Calu3 (cell line): ENCODE measurements around the gene FRY. TPM values are rescaled to one million over a fixed set of nuclear protein-coding genes. Genes with fewer than 3 reads are reported as not detected.
A peak's percentile ranks its signal among the peaks of the same experiment; 100 is the strongest.

Source experiments
- BruUV-seq: library from RNA; stranded (reverse); fragments of 400-500 nt; replicated peaks from 2 replicates; lab custom pipeline; 2021; lab: Mats Ljungman, UMichigan
- CTCF ChIA-PET: fragments of 300-600 bp; sonication (Branson Sonifier 250); formaldehyde crosslinking; loops from one replicate; lab custom pipeline; 2022; ENCODE audit warnings: antibody characterized with exemption; lab: Charles Lee
- DNase-seq: peaks from one replicate; pipeline ENCODE4 v3.0.0; 2022
- H3K27ac Mint-ChIP-seq: one replicate; pipeline ENCODE4 v1.8.0; 2022; ENCODE audit warnings: mixed read lengths; ENCODE audit not compliant: unreplicated experiment
- H3K27me3 Mint-ChIP-seq: one replicate; pipeline ENCODE4 v1.8.0; 2022; ENCODE audit warnings: mixed read lengths; ENCODE audit not compliant: unreplicated experiment
- H3K36me3 Mint-ChIP-seq: one replicate; pipeline ENCODE4 v1.8.0; 2022; ENCODE audit warnings: mild to moderate bottlenecking, moderate library complexity, mixed read lengths; ENCODE audit not compliant: insufficient read depth, unreplicated experiment
- H3K4me1 Mint-ChIP-seq: one replicate; pipeline ENCODE4 v1.8.0; 2022; ENCODE audit warnings: mild to moderate bottlenecking, low read depth, mixed read lengths; ENCODE audit not compliant: unreplicated experiment
- H3K4me3 Mint-ChIP-seq: one replicate; pipeline ENCODE4 v1.8.0; 2022; ENCODE audit warnings: mild to moderate bottlenecking, low read depth, moderate library complexity, mixed read lengths; ENCODE audit not compliant: unreplicated experiment
- H3K9me3 Mint-ChIP-seq: one replicate; pipeline ENCODE4 v1.8.0; 2022; ENCODE audit warnings: low read depth, mixed read lengths; ENCODE audit not compliant: unreplicated experiment
- CTCF ChIP-seq: fragments of 200-600 bp; IDR thresholded peaks from one replicate; pipeline ENCODE4 v1.8.0; 2022; ENCODE audit warnings: antibody characterized with exemption; ENCODE audit not compliant: unreplicated experiment
- intact Hi-C: fragments of 100-400 bp; cut with micrococcal nuclease; formaldehyde crosslinking; loops from one replicate; pipeline ENCODE4 v1.10.0; 2022; ENCODE audit not compliant: unreplicated experiment
- total RNA-seq: library from RNA; stranded (reverse); gene quantifications from 2 replicates; pipeline ENCODE4 v1.2.3, GENCODE V29; 2022

FRY gene
- total RNA-seq, 1 experiment from 2014 or later, result 6.2 TPM

GRCh38 chr13:32159137-32159869 is 127.7 kb downstream of the FRY start:
- Mint-ChIP-seq H3K9me3 (no peaks in the 10 kb centered on the region), H3K36me3 (no peaks in the 10 kb centered on the region), H3K4me3 (no peak overlapping the region), H3K27ac (no peak overlapping the region), H3K27me3 (no peaks in the 10 kb centered on the region), H3K4me1 (no peaks in the 10 kb centered on the region)
- DNase-seq, result no peak
- TF ChIP-seq CTCF, result no peak
- BruUV-seq, result no TSS peak
- CTCF ChIA-PET, result no interaction called here
- intact Hi-C loops, result no loop called here

- Mint-ChIP-seq H3K9me3 (no peaks in the 10 kb centered on the region), H3K27me3 (no peaks in the 10 kb centered on the region), H3K4me1 (no peaks in the 10 kb centered on the region), H3K36me3 (no peaks in the 10 kb centered on the region), H3K4me3 (no peak overlapping the region), H3K27ac (no peak overlapping the region)
- no peak for TF ChIP-seq CTCF
- CTCF ChIA-PET, result no interaction called here
- no TSS peak for BruUV-seq
- intact Hi-C loops, result loop anchor here (5.0 kb wide), 1 partner anchor 250 kb away; no protein-coding TSS in a partner anchor
- no peak for DNase-seq
These were observed 130.9 kb downstream of the FRY start for GRCh38 chr13:32162395-32163005.

- H3K4me3 Mint-ChIP-seq, result no peak overlapping the region
- no peaks in the 10 kb centered on the region for H3K4me1 Mint-ChIP-seq
- no peak overlapping the region for H3K27ac Mint-ChIP-seq
- intact Hi-C loops, result loop anchor here (5.0 kb wide), 1 partner anchor 252 kb away; no protein-coding TSS in a partner anchor
- CTCF ChIA-PET, result interaction anchor here (0.5 to 1.5 kb wide), 7 partner anchors 12 to 985 kb away, joined by 3 to 8 read pairs (median 3); no protein-coding TSS in a partner anchor
- H3K9me3 Mint-ChIP-seq, result no peaks in the 10 kb centered on the region
- no peaks in the 10 kb centered on the region for H3K36me3 Mint-ChIP-seq
- peak; percentile 42 for DNase-seq
- peak; percentile 38 for TF ChIP-seq CTCF
- no TSS peak for BruUV-seq
- no peaks in the 10 kb centered on the region for H3K27me3 Mint-ChIP-seq
These were observed 133.2 kb downstream of the FRY start for GRCh38 chr13:32164622-32165268.

GRCh38 chr13:32165796-32166195 is 134.2 kb downstream of the FRY start:
- CTCF ChIA-PET, result no interaction called here
- no TSS peak for BruUV-seq
- no peaks in the 10 kb centered on the region for H3K27me3 Mint-ChIP-seq
- H3K27ac Mint-ChIP-seq, result no peak overlapping the region
- DNase-seq, result no peak
- no peaks in the 10 kb centered on the region for H3K9me3 Mint-ChIP-seq
- intact Hi-C loops, result no loop called here
- TF ChIP-seq CTCF, result no peak
- no peak overlapping the region for H3K4me3 Mint-ChIP-seq
- H3K36me3 Mint-ChIP-seq, result no peaks in the 10 kb centered on the region
- H3K4me1 Mint-ChIP-seq, result no peaks in the 10 kb centered on the region
